GM19193 (cell line): ENCODE measurements around the gene LORICRIN.

Experiments used
- POLR2A ChIP-seq: IDR thresholded peaks from 4 replicates; pipeline ENCODE4 v1.6.1; 2011; ENCODE audit not compliant: insufficient read depth, insufficient read length; ENCODE audit errors: extremely low read depth

LORICRIN gene

DNA sequence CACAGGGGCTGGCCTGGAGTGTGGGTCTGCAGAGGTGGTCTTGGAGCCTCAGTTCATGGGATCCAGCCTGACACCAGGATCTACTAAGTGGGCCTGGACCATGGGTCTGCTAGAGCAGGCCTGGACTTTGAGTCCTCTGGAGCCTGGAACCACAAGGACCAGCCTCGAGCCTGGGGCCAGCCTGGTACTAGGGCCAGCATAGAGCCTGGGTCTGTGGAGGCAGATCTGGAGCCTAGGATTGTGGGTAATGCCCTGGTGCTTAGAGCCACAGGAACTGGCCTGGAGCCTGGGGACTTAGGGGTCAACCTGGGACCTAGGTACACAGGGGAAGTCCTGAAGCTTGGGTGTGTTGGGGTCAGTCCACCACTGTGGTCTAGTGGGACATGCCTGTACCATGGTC, 12.7 kb downstream of the LORICRIN start:
- TF ChIP-seq POLR2A = no peak

DNA sequence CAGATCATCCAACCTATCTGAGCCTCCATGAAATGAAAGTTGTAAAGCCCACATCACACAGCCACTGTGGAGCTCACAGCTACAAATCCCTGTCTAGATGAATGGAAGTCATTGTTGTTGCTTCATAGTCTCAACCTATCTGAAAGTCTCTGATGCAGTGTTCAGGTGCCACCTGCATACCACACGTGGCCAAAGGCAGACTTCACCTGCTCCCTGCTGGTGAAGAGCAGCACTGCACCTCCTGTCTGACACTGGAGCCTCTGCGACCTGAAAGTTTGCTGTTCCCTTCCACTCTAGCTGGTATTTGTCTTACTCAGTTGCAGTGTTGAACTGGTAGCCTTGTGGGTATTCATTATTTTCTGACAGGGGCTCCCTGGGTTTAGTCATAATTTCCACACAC, 18.4 kb downstream of the LORICRIN start:
- no peak for TF ChIP-seq POLR2A

DNA sequence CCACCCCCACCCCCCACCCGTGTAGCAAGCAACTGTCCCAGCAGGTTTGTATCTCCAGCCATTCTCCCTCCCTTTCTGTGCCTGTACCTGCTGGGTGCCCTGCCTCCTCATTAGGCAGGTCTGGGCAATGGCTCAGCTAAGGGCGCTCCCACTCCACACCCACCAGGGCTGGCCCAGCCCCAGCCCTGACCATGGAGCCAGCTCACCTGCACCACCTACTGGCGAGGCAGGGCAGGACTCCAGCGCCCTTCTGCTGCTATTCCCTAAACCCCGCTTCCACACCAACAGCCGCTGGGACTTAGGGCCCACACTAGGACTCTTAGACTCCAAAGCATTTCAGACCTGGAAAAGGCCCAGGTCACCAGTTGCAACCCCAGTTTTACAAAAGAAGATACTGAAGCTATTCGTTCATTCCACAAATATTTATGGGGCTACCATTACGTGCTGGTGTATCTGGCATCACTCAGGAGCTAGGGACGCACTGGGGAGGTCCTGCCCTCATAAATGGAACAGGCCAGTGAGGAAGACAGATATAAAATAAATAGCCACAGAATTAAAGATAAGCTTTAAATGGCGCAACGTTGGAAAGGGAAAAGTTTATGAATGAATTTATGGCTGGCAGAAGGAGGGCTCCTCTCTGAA, 29.3 kb downstream of the LORICRIN start:
- TF ChIP-seq POLR2A = no peak

DNA sequence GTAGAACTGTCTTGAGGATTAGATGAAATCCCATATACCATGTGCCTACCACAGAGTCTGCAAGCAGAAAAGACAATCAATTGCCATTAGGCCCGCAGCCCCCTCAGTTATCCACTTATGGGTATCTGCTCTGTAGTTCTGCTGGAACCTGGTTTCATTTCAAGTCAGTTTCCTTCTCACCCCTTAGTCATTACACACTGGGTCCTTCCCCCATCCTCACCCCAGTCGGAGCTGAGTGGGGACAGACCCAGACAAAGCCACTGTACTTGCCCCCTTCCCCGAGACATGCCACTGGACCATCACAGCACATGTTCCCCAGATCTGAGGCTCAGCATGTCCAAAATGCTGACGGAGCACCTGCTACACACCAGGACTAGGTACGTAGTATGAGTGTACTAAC, 32.0 kb downstream of the LORICRIN start:
- no peak for TF ChIP-seq POLR2A

DNA sequence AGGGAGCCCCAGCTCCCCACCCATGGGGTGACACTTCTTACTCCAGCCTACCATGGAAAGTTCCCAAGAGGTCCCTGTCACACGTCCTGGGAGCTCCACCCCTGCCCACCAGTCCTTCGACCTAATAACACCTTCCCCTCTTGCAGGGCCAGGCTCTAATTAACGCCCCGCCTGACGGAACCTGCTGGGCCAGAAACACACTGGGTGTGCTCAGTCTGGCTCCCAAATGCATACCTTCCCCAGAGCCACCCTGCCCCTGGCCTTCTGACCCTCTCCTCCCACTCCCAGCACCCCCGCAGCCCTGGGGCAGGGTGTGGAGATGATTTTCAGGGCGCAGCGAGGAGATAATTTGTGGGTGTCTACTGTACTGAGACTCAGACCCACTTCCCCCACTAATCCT, 32.7 kb downstream of the LORICRIN start:
- no peak for TF ChIP-seq POLR2A

DNA sequence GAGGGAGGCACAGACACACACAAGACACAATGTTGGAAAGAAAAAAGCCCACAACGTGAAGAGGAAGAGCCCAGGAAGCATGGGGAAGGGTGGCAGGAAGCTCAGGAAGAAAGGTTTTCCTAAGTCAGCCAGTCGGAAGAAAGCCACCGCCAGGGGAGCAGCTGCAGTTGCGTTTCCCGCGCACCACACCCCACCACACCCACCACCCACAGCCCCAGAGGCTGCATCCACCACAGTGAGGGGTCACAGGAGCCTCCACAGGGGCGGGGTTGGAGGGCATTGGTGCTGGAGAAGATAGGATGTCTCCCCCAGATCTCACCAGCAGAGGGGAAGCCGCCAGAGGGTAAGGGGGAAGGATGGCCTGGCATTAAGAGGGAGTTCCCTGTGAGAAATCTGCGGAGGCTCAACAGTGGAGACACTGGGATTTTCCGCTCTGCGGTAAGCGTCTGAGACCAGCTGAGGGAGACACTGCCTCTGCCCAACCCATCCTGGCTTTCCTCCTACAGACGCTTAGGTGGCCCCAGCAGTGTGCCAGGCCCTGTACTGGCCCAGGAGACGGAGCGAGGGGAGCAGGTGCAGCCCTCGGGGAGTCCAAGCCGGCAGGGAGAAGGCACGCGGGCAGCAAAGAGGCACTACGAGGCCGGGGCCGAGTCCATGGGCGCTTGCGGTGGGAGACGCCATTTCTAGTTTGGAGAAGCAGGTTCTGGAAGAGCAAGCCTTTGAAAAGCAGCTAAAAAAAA, 33.4 kb downstream of the LORICRIN start:
- no peak for TF ChIP-seq POLR2A

DNA sequence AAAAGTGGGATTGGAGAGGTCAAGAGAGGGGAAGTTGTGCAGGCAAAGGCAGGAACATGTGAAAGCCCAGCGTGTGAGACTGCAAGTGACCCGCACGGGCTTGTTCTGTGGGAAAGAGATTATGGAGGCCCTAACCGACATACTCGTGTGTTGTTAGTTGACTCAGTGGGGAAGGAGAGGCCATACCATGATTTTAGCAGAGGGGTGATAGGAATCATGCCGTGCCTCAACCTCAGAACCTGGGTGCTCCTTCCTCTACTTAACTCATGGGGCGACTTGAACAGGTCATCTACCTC, 33.9 kb downstream of the LORICRIN start:
- TF ChIP-seq POLR2A = no peak

DNA sequence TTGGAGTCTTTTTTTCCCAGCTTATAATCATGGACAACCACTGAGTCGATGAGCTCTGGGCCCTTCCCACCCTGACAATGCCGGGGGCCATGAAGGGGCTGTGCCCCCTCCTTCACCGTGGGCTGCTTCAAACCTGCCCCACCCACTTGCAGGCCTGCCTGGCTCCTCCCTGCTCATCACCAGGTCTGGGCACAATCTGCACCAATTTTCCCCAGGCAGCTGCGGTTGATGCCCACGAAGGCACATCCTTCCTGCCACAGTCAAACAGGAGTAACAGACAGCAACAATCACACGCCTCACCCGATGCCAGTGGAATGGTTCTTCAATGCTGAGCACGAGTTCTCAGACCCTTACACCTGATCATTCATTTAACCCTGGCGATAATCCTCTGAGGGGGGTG, 34.4 kb downstream of the LORICRIN start:
- no peak for TF ChIP-seq POLR2A

DNA sequence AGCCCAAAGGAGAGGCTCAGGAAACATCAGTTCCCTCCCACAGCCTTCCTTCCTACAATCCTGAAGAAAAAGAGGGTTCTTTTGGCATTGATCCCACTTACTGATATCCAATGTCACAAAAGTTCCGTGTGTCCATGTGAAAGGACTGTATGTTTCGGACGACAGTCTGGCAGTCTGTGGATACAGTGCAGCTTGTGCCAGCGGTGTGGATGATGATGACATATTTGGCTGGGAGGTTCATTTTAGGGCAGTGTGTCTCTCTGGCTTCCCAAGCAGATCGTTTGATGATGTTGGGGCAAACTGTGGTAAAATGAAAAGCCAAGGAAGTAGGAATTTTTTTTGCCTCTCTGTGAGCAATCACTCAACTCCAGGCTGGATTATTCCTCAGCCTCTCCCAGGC, 42.8 kb downstream of the LORICRIN start:
- TF ChIP-seq POLR2A = no peak

DNA sequence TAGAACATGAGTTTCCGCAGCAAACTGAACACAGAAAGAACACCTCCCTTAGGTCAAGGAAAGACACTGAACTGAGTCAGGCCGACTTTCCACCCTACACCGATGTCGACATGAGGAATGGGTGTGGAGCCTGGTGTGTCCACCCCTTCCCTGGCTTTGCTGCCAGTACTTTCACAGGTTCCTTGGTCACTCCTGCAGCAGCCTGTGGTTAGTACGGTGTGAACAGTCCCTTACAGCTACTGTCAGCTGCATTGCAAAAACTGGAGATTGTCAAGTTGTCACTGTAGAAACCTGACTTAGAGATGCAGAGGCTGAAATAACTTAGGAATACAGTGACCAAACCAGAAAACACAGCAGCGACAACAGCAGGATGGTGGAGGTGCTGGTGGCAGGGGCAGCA, 46.2 kb downstream of the LORICRIN start:
- TF ChIP-seq POLR2A = no peak

DNA sequence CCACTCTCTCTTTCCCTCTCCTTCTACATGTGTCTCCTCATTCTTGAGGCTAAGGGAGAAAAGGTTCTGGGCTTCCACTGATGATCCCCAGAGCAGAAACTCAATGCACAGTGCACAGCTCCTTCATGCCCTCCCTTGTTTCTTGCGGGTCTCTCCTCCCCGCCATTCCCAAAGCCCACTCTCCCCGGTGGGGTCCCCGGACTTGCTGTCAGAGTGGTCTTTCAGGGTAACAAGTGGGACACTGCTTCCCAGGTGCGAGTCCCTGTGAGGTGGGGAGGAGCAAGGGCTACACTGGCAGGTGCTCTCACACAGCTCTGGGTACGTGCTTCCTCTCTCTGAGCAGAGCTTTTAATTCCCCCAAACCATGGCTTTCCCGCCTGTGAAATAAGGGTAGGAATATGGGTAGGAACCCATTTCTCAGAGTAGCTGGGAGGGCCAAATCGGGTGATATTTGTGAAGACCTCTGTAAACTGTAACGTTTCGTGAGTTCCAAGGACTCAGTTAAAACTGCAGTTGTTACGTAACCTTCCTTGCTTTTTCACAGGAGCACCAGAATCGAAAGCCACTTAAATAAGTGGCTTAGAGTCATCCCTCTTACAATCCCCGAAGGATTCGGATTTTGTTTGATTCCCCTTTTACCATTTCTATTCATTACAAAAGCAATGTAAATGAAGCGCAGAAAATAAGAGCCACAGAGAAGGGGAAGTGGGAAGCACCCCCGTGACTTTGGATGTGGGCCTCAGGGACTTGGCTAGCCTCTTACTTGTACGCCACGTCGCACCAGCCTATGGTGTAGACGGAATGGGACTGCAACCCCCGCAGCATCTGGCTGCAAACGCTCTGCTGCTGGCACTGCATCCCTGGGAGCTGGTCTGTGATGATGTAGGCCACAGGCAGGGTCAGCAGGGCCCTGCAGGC, 47.1 kb downstream of the LORICRIN start:
- no peak for TF ChIP-seq POLR2A

DNA sequence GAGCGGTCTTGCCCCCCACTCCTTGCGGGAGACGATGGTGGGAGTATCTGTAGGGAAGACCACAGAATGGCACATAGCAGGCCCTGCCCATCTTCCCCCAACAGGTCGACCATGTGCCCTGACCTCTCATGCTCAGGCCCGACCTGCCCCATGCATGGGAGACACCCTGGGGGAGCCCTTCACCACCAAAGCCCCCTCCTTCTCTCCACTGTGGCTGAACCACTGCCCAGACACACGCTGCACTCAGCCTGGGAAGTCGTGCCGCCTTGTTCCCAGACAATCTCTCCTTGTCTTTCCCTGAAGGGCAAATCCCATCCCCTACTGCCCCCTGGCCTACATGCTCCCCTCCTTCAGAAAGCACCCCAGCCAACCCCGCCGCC, 47.7 kb downstream of the LORICRIN start:
- TF ChIP-seq POLR2A = no peak

DNA sequence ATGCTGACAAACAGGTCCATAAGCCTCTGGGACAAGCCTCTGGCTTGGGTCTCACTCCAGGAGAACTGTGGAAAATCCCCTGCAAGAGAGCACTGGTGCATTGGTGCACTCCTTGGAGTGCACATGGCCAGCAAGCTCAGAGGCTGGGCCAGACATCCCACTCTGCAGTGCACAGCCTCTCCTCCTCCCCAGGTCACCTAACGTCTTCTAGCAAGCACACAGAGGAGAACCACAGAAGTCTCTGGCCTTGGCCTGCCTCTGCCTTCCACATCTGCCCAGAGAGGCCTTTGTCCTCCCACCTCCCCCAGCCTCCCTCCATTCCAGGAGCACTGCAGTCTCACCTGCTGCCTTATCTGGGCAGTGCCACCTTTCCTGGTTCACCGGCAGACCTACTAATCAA, 49.1 kb downstream of the LORICRIN start:
- no peak for TF ChIP-seq POLR2A

DNA sequence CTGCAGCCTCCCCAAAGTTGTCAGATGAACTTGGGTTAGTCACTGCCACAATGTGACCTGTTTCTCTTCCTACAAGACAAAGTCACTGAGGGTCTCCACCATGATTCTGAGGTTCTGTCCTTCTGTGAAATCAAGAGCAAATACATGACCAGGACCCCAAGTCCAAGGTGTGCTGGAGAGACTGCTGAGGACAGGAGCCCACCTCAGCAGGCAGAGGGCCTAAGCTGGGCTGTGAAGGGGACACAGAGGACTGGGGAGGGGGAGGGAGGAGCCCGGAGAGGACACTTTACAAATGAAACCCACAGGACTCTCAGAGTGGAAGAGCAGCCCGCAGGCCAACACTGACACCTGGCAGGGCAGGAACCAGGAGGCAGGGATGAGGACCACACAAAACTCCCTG, 50.0 kb downstream of the LORICRIN start:
- TF ChIP-seq POLR2A = no peak

DNA sequence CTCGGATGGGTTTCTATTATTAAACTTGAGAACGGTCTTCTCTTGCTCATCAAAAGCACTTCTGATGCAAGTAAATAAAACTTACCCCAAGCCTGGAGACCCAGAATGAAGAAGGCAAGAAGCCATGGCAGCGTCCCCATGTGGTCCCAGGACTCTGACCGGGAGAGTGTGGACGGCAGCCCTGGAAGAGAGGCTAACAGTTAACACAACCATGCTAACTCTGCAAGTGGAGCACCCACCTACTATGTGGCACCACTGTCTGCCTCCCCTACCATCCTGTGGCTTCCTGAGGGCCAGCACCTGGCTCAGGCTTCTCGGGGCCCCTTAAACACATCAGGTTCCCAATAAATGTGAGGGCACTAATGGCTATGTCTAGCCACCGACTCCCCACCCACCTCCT, 51.0 kb downstream of the LORICRIN start:
- no peak for TF ChIP-seq POLR2A
